GM19351 (cell line): ENCODE results near the gene ZBTB12.
"Not testable (repeated sequence)": the region's sequence is repeated elsewhere in the genome, so short reads cannot be mapped to it uniquely, and the experiment has no call there.

Source experiments
- ATAC-seq: cut with Tn5 transposase; IDR thresholded peaks from one replicate; pipeline ENCODE4 v1.9.1; 2021; ENCODE audit warnings: mild to moderate bottlenecking, moderate library complexity; ENCODE audit not compliant: unreplicated experiment

The ZBTB12 gene

GRCh38 chr6:31922942-31923341 is 21.1 kb upstream of the ZBTB12 start:
- no peak for ATAC-seq

- no peak for ATAC-seq
These were observed 18.9 kb upstream of the ZBTB12 start for GRCh38 chr6:31920811-31921210.

GRCh38 chr6:31919624-31920303 is 17.9 kb upstream of the ZBTB12 start:
- ATAC-seq: no peak

- ATAC-seq: no peak
These were observed 16.3 kb upstream of the ZBTB12 start for GRCh38 chr6:31918069-31918720.

GRCh38 chr6:31915756-31916155 is 13.9 kb upstream of the ZBTB12 start:
- no peak for ATAC-seq

GRCh38 chr6:31915351-31915750 is 13.5 kb upstream of the ZBTB12 start:
- ATAC-seq: no peak

GRCh38 chr6:31911826-31912585 is 10.1 kb upstream of the ZBTB12 start:
- no peak for ATAC-seq

GRCh38 chr6:31909298-31909697 is 7.4 kb upstream of the ZBTB12 start:
- ATAC-seq: not testable (repeated sequence)

- ATAC-seq: peak; percentile 85
These were observed 6.9 kb upstream of the ZBTB12 start for GRCh38 chr6:31908791-31909190.

GRCh38 chr6:31908255-31908654 is 6.4 kb upstream of the ZBTB12 start:
- ATAC-seq: not testable (repeated sequence)

GRCh38 chr6:31907158-31907813 is 5.4 kb upstream of the ZBTB12 start:
- no peak for ATAC-seq

- ATAC-seq: not testable (repeated sequence)
These were observed 4.8 kb upstream of the ZBTB12 start for GRCh38 chr6:31906727-31907126.

GRCh38 chr6:31906122-31906521 is 4.2 kb upstream of the ZBTB12 start:
- ATAC-seq: no peak

GRCh38 chr6:31905041-31905440 is 3.2 kb upstream of the ZBTB12 start:
- no peak for ATAC-seq

- no peak for ATAC-seq
These were observed 2.1 kb upstream of the ZBTB12 start for GRCh38 chr6:31903957-31904356.

GRCh38 chr6:31901415-31901952 is 402 bp downstream of the ZBTB12 start:
- ATAC-seq: no peak

GRCh38 chr6:31900917-31901414 is 920 bp downstream of the ZBTB12 start:
- ATAC-seq: no peak

- ATAC-seq: no peak
These were observed 1.8 kb downstream of the ZBTB12 start for GRCh38 chr6:31899882-31900722.

- no peak for ATAC-seq
These were observed 2.7 kb downstream of the ZBTB12 start for GRCh38 chr6:31899215-31899614.

- ATAC-seq: no peak
These were observed 3.4 kb downstream of the ZBTB12 start for GRCh38 chr6:31898383-31899011.
